ENCODE measurements around the gene CDC42EP4. TPM values are rescaled to one million over a fixed set of nuclear protein-coding genes. Genes with fewer than 3 reads are reported as not detected.

The CDC42EP4 gene
- total RNA-seq, 2 donors from 2014 or later = 38.5 to 49.7 TPM

GRCh38 chr17:73281928-73282327, 29.9 kb downstream of the CDC42EP4 start:
- Histone ChIP-seq H3K9me3 (ENCODE audit: control insufficient read depth, low read length) (no peaks in the 10 kb centered on the region), H3K4me3 (ENCODE audit: low read length) (no peak overlapping the region), H3K4me1 (ENCODE audit: control insufficient read depth, insufficient read depth, low read length) (peaks cover 13% of the 10 kb centered on the region), H3K27ac (ENCODE audit: low read depth, low read length) (no peak overlapping the region), H3K9ac (ENCODE audit: extremely low read depth, low read length, poor library complexity, severe bottlenecking) (no peak overlapping the region), H3K27me3 (ENCODE audit: control insufficient read depth, insufficient read depth, low read length, poor library complexity, severe bottlenecking) (no peaks in the 10 kb centered on the region), H3K36me3 (ENCODE audit: control insufficient read depth, insufficient read depth, low read length) (peaks cover 49% of the 10 kb centered on the region)
- peaks cover 20% of the 10 kb centered on the region for H3K36me3 Mint-ChIP-seq (ENCODE audit: low read depth)
- H3K4me1 Mint-ChIP-seq = peaks cover 21% of the 10 kb centered on the region
- no peaks in the 10 kb centered on the region for H3K27me3 Mint-ChIP-seq (ENCODE audit: insufficient read depth)
- H3K9me3 Mint-ChIP-seq = no peaks in the 10 kb centered on the region
- 87 to 100% methylated on average over 1 to 7 of the region's 7 CpGs for WGBS, 2 experiments (ENCODE audit: insufficient coverage in 1 of 2, insufficient read length in 1 of 2)
- no peak overlapping the region for H3K27ac Mint-ChIP-seq
- no peak for TF ChIP-seq CTCF (conservative IDR thresholded peaks at IDR 0.05)
- no peak for DNase-seq
- H3K4me3 Mint-ChIP-seq = no peak overlapping the region

- H3K27me3 ChIP-seq (ENCODE audit: control insufficient read depth, insufficient read depth, low read length, poor library complexity, severe bottlenecking) = no peaks in the 10 kb centered on the region
- WGBS, 2 experiments (ENCODE audit: insufficient coverage in 1 of 2, insufficient read length in 1 of 2) = 97 to 98% methylated on average over 12 of the region's 12 CpGs
- TF ChIP-seq CTCF (conservative IDR thresholded peaks at IDR 0.05) = no peak
- no peak overlapping the region for H3K9ac ChIP-seq (ENCODE audit: extremely low read depth, low read length, poor library complexity, severe bottlenecking)
- Mint-ChIP-seq H3K4me1 (peaks cover 13% of the 10 kb centered on the region), H3K36me3 (ENCODE audit: low read depth) (peaks cover 12% of the 10 kb centered on the region), H3K9me3 (no peaks in the 10 kb centered on the region), H3K27ac (no peak overlapping the region), H3K27me3 (ENCODE audit: insufficient read depth) (no peaks in the 10 kb centered on the region), H3K4me3 (no peak overlapping the region)
- H3K9me3 ChIP-seq (ENCODE audit: control insufficient read depth, low read length) = no peaks in the 10 kb centered on the region
- H3K4me3 ChIP-seq (ENCODE audit: low read length) = no peak overlapping the region
- peaks cover 33% of the 10 kb centered on the region for H3K36me3 ChIP-seq (ENCODE audit: control insufficient read depth, insufficient read depth, low read length)
- H3K27ac ChIP-seq (ENCODE audit: low read depth, low read length) = no peak overlapping the region
- H3K4me1 ChIP-seq (ENCODE audit: control insufficient read depth, insufficient read depth, low read length) = peaks cover 7% of the 10 kb centered on the region
- DNase-seq = no peak
Observed at GRCh38 chr17:73280191-73280590, 31.6 kb downstream of the CDC42EP4 start.

GRCh38 chr17:73279704-73280103, 32.1 kb downstream of the CDC42EP4 start:
- Mint-ChIP-seq H3K9me3 (no peaks in the 10 kb centered on the region), H3K4me1 (peaks cover 13% of the 10 kb centered on the region), H3K27me3 (ENCODE audit: insufficient read depth) (no peaks in the 10 kb centered on the region), H3K36me3 (ENCODE audit: low read depth) (peaks cover 12% of the 10 kb centered on the region), H3K27ac (no peak overlapping the region), H3K4me3 (no peak overlapping the region)
- H3K27ac ChIP-seq (ENCODE audit: low read depth, low read length) = no peak overlapping the region
- H3K9ac ChIP-seq (ENCODE audit: extremely low read depth, low read length, poor library complexity, severe bottlenecking) = no peak overlapping the region
- no peak for DNase-seq
- H3K4me3 ChIP-seq (ENCODE audit: low read length) = no peak overlapping the region
- no peak for TF ChIP-seq CTCF (conservative IDR thresholded peaks at IDR 0.05)
- H3K27me3 ChIP-seq (ENCODE audit: control insufficient read depth, insufficient read depth, low read length, poor library complexity, severe bottlenecking) = no peaks in the 10 kb centered on the region
- H3K4me1 ChIP-seq (ENCODE audit: control insufficient read depth, insufficient read depth, low read length) = peaks cover 5% of the 10 kb centered on the region
- WGBS, 2 experiments (ENCODE audit: insufficient coverage in 1 of 2, insufficient read length in 1 of 2) = 94 to 100% methylated on average over 3 to 7 of the region's 7 CpGs
- peaks cover 28% of the 10 kb centered on the region for H3K36me3 ChIP-seq (ENCODE audit: control insufficient read depth, insufficient read depth, low read length)
- no peaks in the 10 kb centered on the region for H3K9me3 ChIP-seq (ENCODE audit: control insufficient read depth, low read length)
